Ammon's horn (tissue), 1 donor: ENCODE data around the gene GLTP.

Experiments
- DNase-seq: peaks from one replicate; pipeline ENCODE4 v3.0.0-alpha.2; 2016; ENCODE audit warnings: low spot score

Gene GLTP

GRCh38 chr12:109820816-109821381 is 59.4 kb downstream of the GLTP start:
- DNase-seq = no peak

DNA sequence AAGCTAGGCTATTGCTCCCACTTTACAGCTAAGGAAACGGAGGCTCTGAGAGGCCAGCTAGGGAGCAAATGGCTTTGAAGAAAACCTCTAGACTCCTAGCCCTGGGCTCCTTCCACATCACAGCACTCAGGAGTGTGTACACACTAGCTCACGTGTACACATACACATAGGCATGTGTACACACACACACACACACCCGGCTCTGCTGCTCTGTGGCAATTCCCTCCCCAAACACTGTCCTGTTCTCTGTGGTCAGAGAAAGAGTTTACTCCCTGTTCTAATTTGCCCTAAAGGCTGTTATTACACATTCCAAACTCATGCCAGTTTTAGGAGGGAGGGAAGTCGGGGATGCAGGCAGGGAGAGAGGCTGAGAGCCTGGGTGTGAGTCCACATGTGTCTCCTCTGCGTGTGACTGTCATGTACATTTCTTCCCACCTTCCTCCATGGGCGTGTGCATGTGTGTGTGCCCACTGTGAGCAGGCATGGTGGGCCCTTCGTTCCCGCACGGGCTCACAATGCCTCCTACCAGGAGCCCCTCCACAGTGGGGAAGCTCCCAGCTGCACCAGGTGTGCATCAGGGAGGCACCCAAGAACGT is 61.3 kb downstream of the GLTP start:
- no peak for DNase-seq

DNA sequence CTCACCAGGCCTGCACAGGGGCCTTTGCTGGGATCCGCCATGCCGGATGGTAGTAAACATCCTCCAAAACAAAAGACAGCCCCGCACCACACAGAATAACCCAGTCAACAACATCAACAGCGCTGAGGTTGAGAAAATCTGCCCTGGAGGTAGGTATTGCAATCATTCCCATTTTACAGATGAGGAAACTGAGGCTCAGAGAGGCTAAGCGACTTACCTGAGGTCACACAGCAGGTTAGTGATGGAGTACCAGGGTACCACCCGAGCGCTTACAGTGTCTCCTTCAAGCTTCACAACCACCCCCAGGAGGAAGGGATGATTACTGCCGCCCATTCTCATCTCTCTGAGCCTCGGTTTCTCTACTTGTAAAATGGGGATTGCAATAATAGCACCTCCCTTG is 62.1 kb downstream of the GLTP start:
- DNase-seq = no peak

DNA sequence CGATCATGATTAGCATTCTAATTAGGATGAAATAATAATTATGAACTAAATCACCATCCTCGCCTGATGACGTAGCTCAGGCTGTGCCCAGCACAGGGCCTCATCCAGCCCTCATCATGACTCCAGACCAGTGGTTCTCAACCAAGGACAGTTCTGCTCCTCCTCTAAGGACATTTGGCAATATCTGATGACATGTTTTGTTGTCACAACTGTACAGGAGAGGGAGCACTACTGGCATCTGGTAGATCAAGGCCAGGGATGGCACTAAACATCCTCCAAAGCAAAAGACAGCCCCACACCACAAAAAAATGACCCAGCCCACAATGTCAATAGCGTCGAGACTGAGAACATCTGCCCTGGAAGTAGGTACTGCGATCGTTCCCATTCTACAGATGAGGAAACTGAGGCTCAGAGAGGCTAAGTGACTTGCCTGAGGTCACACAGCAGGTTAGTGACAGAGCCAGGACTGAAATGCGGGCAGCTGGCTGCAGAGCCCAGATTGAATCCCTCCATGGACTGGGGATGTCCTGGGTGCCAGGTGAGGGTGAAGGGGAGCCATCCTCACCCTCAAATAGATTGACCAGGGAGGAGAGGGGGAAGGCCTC is 62.6 kb downstream of the GLTP start:
- DNase-seq = no peak

DNA sequence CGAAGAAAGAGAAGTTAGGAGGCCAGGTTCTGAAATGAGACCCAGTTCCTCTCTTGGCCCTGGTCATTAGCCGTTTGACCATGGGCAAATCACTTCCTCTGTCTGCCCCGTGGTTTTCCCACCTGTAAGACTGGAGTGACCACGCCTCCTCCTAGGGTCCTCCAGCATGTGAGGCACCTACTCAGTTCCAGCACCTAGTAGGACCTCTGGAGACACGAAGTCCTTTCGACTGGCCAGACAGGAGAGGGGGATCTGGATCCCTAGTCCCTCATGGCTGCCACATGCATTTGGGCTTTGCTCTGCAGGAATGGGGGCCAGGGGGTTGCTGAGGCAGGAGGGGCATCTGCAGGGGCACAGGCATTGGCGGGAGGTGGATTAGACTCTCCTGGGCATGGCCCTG is 63.5 kb downstream of the GLTP start:
- DNase-seq = no peak

- DNase-seq = no peak
These were observed 64.4 kb downstream of the GLTP start for GRCh38 chr12:109815757-109816617.

GRCh38 chr12:109815225-109815624 is 65.1 kb downstream of the GLTP start:
- no peak for DNase-seq

DNA sequence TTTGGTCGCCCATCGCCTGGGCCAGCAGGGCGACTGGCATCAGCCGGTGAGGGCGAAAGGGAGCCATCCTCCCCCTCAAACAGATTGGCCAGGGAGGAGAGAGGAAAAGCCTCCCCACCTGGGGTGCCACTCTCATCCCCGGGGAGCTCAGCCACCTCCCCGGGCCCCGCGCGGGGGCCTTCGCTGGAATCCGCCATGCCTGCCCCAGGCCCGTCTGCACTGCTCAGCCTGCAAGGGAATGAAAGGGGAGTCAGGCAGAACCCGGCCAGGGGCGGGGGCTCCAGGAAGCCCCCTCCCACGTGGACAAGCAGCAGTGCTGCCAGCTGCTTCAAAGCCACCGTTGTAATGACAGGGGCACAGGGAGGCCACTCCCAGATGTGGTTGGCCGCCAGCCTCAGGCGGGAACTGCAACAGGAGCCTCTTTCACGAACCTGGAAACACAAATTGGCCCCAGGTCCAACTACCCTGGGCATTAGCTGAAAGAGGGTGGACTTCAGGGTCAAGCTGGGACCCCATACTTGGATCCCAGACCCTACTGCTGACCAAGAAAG is 65.7 kb downstream of the GLTP start:
- DNase-seq = no peak

GRCh38 chr12:109813810-109814416 is 66.4 kb downstream of the GLTP start:
- no peak for DNase-seq

GRCh38 chr12:109811624-109811995 is 68.7 kb downstream of the GLTP start:
- DNase-seq = no peak

DNA sequence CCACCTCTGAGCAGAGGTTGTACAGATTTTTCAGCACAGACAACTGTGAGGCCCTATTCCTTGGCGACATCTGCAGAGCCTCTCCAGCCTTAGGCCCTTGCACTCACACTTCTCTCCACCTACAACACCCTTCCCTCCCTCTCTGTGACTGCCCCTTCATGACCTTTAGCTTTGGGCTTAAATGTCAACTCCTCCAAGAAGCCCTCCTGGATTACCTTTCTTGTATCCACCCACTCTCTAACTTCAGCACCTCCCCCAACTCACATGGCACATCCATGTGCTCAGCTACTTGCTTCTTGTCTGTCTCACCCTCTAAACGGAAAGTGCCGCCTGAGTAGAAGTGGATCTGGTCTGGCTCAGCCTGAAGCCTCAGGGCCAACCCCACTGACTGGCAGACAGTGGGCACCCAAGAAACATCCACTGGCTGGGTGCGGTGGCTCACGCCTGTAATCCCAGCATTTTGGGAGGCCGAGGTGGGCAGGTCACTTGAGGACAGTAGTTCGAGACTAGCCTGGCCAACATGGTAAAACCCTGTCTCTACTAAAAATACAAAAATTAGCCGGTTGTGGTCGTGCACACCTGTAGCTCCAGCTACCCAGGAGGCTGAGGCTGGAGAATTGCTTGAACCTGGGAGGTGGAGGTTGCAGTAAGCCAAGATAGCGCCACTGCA is 69.3 kb downstream of the GLTP start:
- DNase-seq = no peak

GRCh38 chr12:109808876-109809646 is 71.3 kb downstream of the GLTP start:
- DNase-seq = no peak

- no peak for DNase-seq
These were observed 72.2 kb downstream of the GLTP start for GRCh38 chr12:109807954-109808643.

- peak; percentile 71 for DNase-seq
These were observed 75.2 kb downstream of the GLTP start for GRCh38 chr12:109804820-109805761.

- DNase-seq = no peak
These were observed 76.7 kb downstream of the GLTP start for GRCh38 chr12:109803678-109804077.

- DNase-seq = no peak
These were observed 77.5 kb downstream of the GLTP start for GRCh38 chr12:109802828-109803227.
